ENCODE results near the gene STK17B. TPM values are rescaled to one million over a fixed set of nuclear protein-coding genes. Genes with fewer than 3 reads are reported as not detected.
"Not testable (repeated sequence)": the region's sequence is repeated elsewhere in the genome, so short reads cannot be mapped to it uniquely, and the experiment has no call there.

The STK17B gene
- total RNA-seq, 3 donors from 2014 or later (not counting 1 experiment from before 2014, with no cell fraction given): 295 to 390 (median 380) TPM

DNA sequence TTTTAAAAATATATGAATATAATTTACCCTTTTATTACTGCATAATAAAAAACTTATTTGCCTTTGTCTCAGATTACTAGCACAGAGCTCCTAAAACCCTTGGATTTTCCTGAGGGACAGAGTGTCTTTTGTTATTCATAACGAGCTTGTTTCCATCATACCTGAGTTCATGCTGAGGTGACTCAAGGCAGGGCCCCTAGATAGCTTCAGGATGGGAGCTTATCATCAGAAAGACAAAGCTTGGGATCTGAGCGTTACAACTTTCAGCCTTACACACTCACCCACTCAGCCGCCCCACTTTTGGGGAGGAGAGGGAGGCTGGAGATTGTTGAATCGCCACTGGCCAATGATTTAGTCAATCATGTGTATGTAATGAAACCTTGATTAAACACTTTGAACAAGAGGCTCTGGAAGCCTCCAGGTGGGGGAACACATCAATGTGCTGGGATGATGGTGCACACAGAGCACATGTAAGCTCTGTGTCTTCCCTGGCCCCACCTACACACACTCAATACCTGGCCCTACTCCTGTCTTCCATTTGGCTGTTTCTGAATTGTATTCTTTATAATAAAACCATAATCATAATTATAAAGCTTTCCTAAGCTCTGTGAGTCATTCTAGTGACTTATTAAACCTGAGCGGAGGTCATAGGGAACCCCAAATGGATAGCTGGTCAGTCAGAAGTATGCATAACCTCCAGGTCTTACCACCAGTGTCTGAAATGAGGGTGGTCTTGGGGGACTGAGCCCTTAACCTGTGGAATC lies 74.2 kb downstream of the STK17B start:
- Histone ChIP-seq H3K4me3 (ENCODE audit: low read length) (no peak overlapping the region), H3K36me3 (ENCODE audit: control insufficient read depth, insufficient read depth, low read length) (no peaks in the 10 kb centered on the region), H3K9me3 (ENCODE audit: control insufficient read depth, insufficient read depth, low read length) (no peaks in the 10 kb centered on the region), H3K4me1 (ENCODE audit: control insufficient read depth, insufficient read depth, low read length) (peaks cover 4% of the 10 kb centered on the region), H3K27ac (ENCODE audit: low read length) (no peak overlapping the region), H3K27me3 (ENCODE audit: control insufficient read depth, insufficient read depth, low read length) (no peaks in the 10 kb centered on the region)
- Mint-ChIP-seq H3K27ac (no peak overlapping the region), H3K4me3 (no peak overlapping the region), H3K36me3 (no peaks in the 10 kb centered on the region), H3K9me3 (no peaks in the 10 kb centered on the region), H3K27me3 (ENCODE audit: low read depth in 2 of 2) (no peaks in the 10 kb centered on the region), H3K4me1 (no peaks in the 10 kb centered on the region)
- 90% methylated on average over 3 of the region's 5 CpGs for WGBS (ENCODE audit: insufficient coverage)
- DNase-seq (no peak), ATAC-seq (no peak)
- intact Hi-C loops (cut with micrococcal nuclease): no loop called here
- TF ChIP-seq, protein P1, sequence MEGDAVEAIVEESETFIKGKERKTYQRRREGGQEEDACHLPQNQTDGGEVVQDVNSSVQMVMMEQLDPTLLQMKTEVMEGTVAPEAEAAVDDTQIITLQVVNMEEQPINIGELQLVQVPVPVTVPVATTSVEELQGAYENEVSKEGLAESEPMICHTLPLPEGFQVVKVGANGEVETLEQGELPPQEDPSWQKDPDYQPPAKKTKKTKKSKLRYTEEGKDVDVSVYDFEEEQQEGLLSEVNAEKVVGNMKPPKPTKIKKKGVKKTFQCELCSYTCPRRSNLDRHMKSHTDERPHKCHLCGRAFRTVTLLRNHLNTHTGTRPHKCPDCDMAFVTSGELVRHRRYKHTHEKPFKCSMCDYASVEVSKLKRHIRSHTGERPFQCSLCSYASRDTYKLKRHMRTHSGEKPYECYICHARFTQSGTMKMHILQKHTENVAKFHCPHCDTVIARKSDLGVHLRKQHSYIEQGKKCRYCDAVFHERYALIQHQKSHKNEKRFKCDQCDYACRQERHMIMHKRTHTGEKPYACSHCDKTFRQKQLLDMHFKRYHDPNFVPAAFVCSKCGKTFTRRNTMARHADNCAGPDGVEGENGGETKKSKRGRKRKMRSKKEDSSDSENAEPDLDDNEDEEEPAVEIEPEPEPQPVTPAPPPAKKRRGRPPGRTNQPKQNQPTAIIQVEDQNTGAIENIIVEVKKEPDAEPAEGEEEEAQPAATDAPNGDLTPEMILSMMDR (IDR thresholded peaks at IDR 0.05): no peak

DNA sequence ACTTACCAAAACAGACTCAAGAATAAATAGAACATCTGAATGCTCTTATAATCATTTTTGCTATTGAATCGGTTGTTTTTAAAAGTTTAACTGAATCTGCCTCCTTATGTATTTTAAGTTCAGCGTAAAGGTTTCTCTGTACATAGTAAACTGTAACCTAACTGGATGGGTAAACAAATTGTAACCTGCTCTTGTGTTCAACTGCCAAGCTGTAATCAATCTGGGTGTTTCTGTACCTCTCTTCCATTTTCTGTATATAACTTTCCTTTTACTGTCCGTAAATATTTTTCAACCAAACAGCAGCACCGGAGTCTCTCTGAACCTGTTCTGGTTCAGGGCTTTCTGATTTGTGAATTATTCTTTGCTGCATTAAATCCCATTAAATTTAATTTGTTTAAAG lies 75.1 kb downstream of the STK17B start:
- 100% methylated on average over 3 of the region's 4 CpGs for WGBS (ENCODE audit: insufficient coverage)
- DNase-seq (no peak), ATAC-seq (no peak)
- Mint-ChIP-seq H3K27ac (no peak overlapping the region), H3K36me3 (no peaks in the 10 kb centered on the region), H3K4me3 (no peak overlapping the region), H3K27me3 (ENCODE audit: low read depth in 2 of 2) (no peaks in the 10 kb centered on the region), H3K9me3 (no peaks in the 10 kb centered on the region), H3K4me1 (no peaks in the 10 kb centered on the region)
- no peaks in the 10 kb centered on the region for H3K36me3 ChIP-seq (ENCODE audit: control insufficient read depth, insufficient read depth, low read length)
- no peaks in the 10 kb centered on the region for H3K9me3 ChIP-seq (ENCODE audit: control insufficient read depth, insufficient read depth, low read length)
- H3K4me3 ChIP-seq (ENCODE audit: low read length): no peak overlapping the region
- H3K27ac ChIP-seq (ENCODE audit: low read length): no peak overlapping the region
- intact Hi-C loops (cut with micrococcal nuclease): no loop called here
- no peaks in the 10 kb centered on the region for H3K4me1 ChIP-seq (ENCODE audit: control insufficient read depth, insufficient read depth, low read length)
- TF ChIP-seq, protein P1 (IDR thresholded peaks at IDR 0.05): no peak
- no peaks in the 10 kb centered on the region for H3K27me3 ChIP-seq (ENCODE audit: control insufficient read depth, insufficient read depth, low read length)

DNA sequence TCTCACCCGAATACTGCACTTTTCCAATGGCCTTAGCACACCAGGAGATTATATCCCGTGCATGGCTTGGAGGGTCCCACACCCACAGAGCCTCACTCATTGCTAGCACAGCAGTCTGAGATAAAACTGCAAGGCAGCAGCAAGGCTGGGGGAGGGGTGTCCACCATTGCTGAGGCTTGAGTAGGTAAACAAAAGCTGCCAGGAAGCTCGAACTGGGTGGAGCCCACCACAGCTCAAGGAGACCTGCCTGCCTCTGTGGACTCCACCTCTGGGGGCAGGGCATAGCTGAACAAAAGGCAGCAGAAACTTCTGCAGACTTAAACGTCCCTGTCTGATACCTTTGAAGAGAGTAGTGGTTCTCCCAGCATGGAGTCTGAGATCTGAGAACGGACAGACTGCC lies 81.9 kb downstream of the STK17B start:
- H3K9me3 Mint-ChIP-seq; H3K4me1 ChIP-seq (ENCODE audit: control insufficient read depth, insufficient read depth, low read length); H3K27ac ChIP-seq (ENCODE audit: low read length); H3K9me3 ChIP-seq (ENCODE audit: control insufficient read depth, insufficient read depth, low read length); ATAC-seq; H3K4me3 ChIP-seq (ENCODE audit: low read length); intact Hi-C loops (cut with micrococcal nuclease); DNase-seq; H3K4me1 Mint-ChIP-seq; H3K27me3 Mint-ChIP-seq (ENCODE audit: low read depth in 2 of 2); H3K27ac Mint-ChIP-seq; H3K36me3 ChIP-seq (ENCODE audit: control insufficient read depth, insufficient read depth, low read length); H3K27me3 ChIP-seq (ENCODE audit: control insufficient read depth, insufficient read depth, low read length); H3K36me3 Mint-ChIP-seq; H3K4me3 Mint-ChIP-seq: not testable (repeated sequence)
- WGBS (ENCODE audit: insufficient coverage): 79% methylated on average over 5 of the region's 5 CpGs

DNA sequence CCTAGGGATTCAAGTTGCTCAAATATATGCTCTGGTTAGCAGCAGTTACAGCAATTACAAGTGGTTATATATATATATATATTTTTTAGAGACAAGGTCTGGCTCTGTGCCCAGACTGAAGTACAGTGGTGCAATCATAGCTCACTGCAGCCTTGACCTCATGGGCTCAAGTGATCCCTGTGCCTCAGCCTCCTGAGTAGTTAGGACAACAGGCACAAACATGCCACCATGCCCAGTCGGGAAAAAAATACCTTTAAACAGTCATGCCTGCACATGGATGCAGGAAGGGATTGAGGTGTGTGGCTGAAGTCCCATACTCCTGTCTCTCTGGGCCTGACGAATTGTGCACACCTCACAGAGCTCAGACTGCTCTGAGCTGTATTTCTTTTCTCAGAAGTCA lies 83.2 kb downstream of the STK17B start:
- Histone ChIP-seq H3K27me3 (ENCODE audit: control insufficient read depth, insufficient read depth, low read length) (no peaks in the 10 kb centered on the region), H3K9me3 (ENCODE audit: control insufficient read depth, insufficient read depth, low read length) (peaks cover 8% of the 10 kb centered on the region), H3K36me3 (ENCODE audit: control insufficient read depth, insufficient read depth, low read length) (no peaks in the 10 kb centered on the region), H3K27ac (ENCODE audit: low read length) (no peak overlapping the region), H3K4me1 (ENCODE audit: control insufficient read depth, insufficient read depth, low read length) (peaks cover 5% of the 10 kb centered on the region), H3K4me3 (ENCODE audit: low read length) (no peak overlapping the region)
- no peak overlapping the region for H3K27ac Mint-ChIP-seq
- ATAC-seq (no peak), DNase-seq (no peak)
- H3K4me3 Mint-ChIP-seq: no peak overlapping the region
- H3K27me3 Mint-ChIP-seq (ENCODE audit: low read depth in 2 of 2): peaks cover 0 to 3% of the 10 kb centered on the region in 2 donors
- 97% methylated on average over 2 of the region's 2 CpGs for WGBS (ENCODE audit: insufficient coverage)
- TF ChIP-seq, protein P1 (IDR thresholded peaks at IDR 0.05): no peak
- H3K9me3 Mint-ChIP-seq: peaks cover 0 to 2% of the 10 kb centered on the region in 2 donors
- peaks cover 5 to 8% of the 10 kb centered on the region in 2 donors for H3K4me1 Mint-ChIP-seq
- H3K36me3 Mint-ChIP-seq: no peaks in the 10 kb centered on the region
- intact Hi-C loops (cut with micrococcal nuclease): no loop called here
